Calu3 (cell line): ENCODE measurements around the gene PARP4. TPM values are rescaled to one million over a fixed set of nuclear protein-coding genes. Genes with fewer than 3 reads are reported as not detected.
"Not testable (repeated sequence)": the region's sequence is repeated elsewhere in the genome, so short reads cannot be mapped to it uniquely, and the experiment has no call there.

Experiments used
- BruUV-seq: library from RNA; stranded (reverse); fragments of 400-500 nt; replicated peaks from 2 replicates; lab custom pipeline; 2021; lab: Mats Ljungman, UMichigan
- CTCF ChIA-PET: fragments of 300-600 bp; sonication (Branson Sonifier 250); formaldehyde crosslinking; loops from one replicate; lab custom pipeline; 2022; ENCODE audit warnings: antibody characterized with exemption; lab: Charles Lee
- DNase-seq: peaks from one replicate; pipeline ENCODE4 v3.0.0; 2022
- H3K27ac Mint-ChIP-seq: one replicate; pipeline ENCODE4 v1.8.0; 2022; ENCODE audit warnings: mixed read lengths; ENCODE audit not compliant: unreplicated experiment
- H3K27me3 Mint-ChIP-seq: one replicate; pipeline ENCODE4 v1.8.0; 2022; ENCODE audit warnings: mixed read lengths; ENCODE audit not compliant: unreplicated experiment
- H3K36me3 Mint-ChIP-seq: one replicate; pipeline ENCODE4 v1.8.0; 2022; ENCODE audit warnings: mild to moderate bottlenecking, moderate library complexity, mixed read lengths; ENCODE audit not compliant: insufficient read depth, unreplicated experiment
- H3K4me1 Mint-ChIP-seq: one replicate; pipeline ENCODE4 v1.8.0; 2022; ENCODE audit warnings: mild to moderate bottlenecking, low read depth, mixed read lengths; ENCODE audit not compliant: unreplicated experiment
- H3K4me3 Mint-ChIP-seq: one replicate; pipeline ENCODE4 v1.8.0; 2022; ENCODE audit warnings: mild to moderate bottlenecking, low read depth, moderate library complexity, mixed read lengths; ENCODE audit not compliant: unreplicated experiment
- H3K9me3 Mint-ChIP-seq: one replicate; pipeline ENCODE4 v1.8.0; 2022; ENCODE audit warnings: low read depth, mixed read lengths; ENCODE audit not compliant: unreplicated experiment
- intact Hi-C: fragments of 100-400 bp; cut with micrococcal nuclease; formaldehyde crosslinking; loops from one replicate; pipeline ENCODE4 v1.10.0; 2022; ENCODE audit not compliant: unreplicated experiment
- total RNA-seq: library from RNA; stranded (reverse); gene quantifications from 2 replicates; pipeline ENCODE4 v1.2.3, GENCODE V29; 2022
- TF ChIP-seq, protein P1 (sequence below): fragments of 200-600 bp; IDR thresholded peaks from one replicate; pipeline ENCODE4 v1.8.0; 2022; ENCODE audit warnings: antibody characterized with exemption; ENCODE audit not compliant: unreplicated experiment

PARP4 gene
- total RNA-seq, 1 experiment from 2014 or later: 78.3 TPM

DNA sequence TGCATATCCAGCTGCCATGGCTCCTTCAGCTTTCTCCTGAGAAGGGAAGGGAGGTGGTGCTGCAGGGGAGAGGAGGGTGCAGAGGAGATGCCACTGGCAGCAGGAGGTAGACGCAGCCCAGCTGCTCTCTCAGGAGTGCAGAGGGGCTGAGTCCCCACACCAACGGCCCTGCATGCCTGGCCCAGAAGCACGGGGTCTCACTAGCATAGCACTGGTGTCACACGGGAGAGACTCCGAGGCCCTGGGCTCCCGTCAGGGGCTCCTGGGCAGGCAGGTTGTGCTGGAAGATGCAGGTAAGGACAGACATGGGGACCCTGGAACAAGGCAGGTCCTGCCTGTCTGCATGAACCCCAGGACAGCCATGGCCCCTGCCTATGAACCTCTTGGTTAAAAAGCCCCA is 123.1 kb downstream of the PARP4 start:
- Mint-ChIP-seq H3K4me3 (no peak overlapping the region), H3K4me1 (no peaks in the 10 kb centered on the region), H3K27me3 (peaks cover 19% of the 10 kb centered on the region), H3K27ac (no peak overlapping the region), H3K9me3 (no peaks in the 10 kb centered on the region), H3K36me3 (no peaks in the 10 kb centered on the region)
- no peak for DNase-seq
- CTCF ChIA-PET: no interaction called here
- no TSS peak for BruUV-seq
- TF ChIP-seq, protein P1, sequence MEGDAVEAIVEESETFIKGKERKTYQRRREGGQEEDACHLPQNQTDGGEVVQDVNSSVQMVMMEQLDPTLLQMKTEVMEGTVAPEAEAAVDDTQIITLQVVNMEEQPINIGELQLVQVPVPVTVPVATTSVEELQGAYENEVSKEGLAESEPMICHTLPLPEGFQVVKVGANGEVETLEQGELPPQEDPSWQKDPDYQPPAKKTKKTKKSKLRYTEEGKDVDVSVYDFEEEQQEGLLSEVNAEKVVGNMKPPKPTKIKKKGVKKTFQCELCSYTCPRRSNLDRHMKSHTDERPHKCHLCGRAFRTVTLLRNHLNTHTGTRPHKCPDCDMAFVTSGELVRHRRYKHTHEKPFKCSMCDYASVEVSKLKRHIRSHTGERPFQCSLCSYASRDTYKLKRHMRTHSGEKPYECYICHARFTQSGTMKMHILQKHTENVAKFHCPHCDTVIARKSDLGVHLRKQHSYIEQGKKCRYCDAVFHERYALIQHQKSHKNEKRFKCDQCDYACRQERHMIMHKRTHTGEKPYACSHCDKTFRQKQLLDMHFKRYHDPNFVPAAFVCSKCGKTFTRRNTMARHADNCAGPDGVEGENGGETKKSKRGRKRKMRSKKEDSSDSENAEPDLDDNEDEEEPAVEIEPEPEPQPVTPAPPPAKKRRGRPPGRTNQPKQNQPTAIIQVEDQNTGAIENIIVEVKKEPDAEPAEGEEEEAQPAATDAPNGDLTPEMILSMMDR: no peak
- intact Hi-C loops: no loop called here

DNA sequence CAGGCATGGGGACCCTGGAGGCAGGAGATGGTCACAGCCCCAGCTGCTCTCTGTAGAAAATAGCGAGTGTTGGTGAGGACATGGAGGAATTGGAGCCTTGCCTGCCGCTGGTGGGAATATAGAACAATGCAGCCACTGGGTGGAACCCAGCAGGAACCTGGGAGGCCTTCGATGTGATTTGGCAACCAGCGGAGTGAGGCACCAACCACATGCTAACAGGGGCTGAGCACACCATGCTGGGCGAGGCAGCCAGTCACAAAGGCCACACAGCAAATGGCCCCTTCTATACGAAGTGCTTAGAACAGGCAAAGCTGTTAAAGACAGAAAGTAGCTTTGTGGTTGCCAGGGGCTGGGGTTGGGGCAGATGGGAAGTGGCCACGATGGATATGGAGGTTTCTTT is 123.8 kb downstream of the PARP4 start:
- CTCF ChIA-PET, H3K4me1 Mint-ChIP-seq, H3K9me3 Mint-ChIP-seq, H3K4me3 Mint-ChIP-seq, intact Hi-C loops, BruUV-seq, H3K36me3 Mint-ChIP-seq, H3K27ac Mint-ChIP-seq, DNase-seq: not testable (repeated sequence)
- peaks cover 19% of the 10 kb centered on the region for H3K27me3 Mint-ChIP-seq

- Mint-ChIP-seq H3K27me3 (peaks cover 19% of the 10 kb centered on the region), H3K36me3 (no peaks in the 10 kb centered on the region), H3K27ac (no peak overlapping the region), H3K4me1 (no peaks in the 10 kb centered on the region), H3K9me3 (no peaks in the 10 kb centered on the region), H3K4me3 (no peak overlapping the region)
- DNase-seq: no peak
- BruUV-seq: no TSS peak
- intact Hi-C loops: no loop called here
- CTCF ChIA-PET: no interaction called here
- TF ChIP-seq, protein P1: no peak
Observed at GRCh38 chr13:24386816-24387708, 125.5 kb downstream of the PARP4 start.

DNA sequence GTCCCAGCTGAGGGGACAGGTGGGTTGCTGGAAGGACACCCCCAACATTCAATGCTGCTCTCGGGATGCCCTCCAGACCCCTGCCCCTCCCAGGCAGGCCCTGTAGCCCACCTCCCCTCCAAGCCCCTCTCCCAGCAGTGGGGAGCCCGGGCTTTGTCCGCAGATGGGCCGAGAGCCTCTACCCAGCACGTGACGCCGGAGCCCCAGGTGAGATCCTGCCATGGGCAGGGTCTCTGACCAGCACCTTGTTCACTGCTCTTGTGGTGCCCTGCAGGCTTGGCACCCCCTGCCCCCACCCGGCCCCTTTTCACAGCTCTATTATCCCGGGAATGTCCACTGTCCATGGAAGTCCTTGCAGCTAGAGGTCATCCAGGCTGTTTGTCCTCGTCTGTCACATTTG is 126.7 kb downstream of the PARP4 start:
- Mint-ChIP-seq H3K4me1 (no peaks in the 10 kb centered on the region), H3K27ac (no peak overlapping the region), H3K9me3 (no peaks in the 10 kb centered on the region), H3K4me3 (no peak overlapping the region), H3K36me3 (no peaks in the 10 kb centered on the region), H3K27me3 (peaks cover 19% of the 10 kb centered on the region)
- BruUV-seq: no TSS peak
- DNase-seq: no peak
- intact Hi-C loops: no loop called here
- CTCF ChIA-PET: no interaction called here
- TF ChIP-seq, protein P1: no peak

GRCh38 chr13:24384946-24385345 is 127.6 kb downstream of the PARP4 start:
- H3K4me1 Mint-ChIP-seq, H3K4me3 Mint-ChIP-seq, intact Hi-C loops, H3K36me3 Mint-ChIP-seq, H3K9me3 Mint-ChIP-seq, CTCF ChIA-PET, DNase-seq, H3K27ac Mint-ChIP-seq, BruUV-seq: not testable (repeated sequence)
- peaks cover 19% of the 10 kb centered on the region for H3K27me3 Mint-ChIP-seq

DNA sequence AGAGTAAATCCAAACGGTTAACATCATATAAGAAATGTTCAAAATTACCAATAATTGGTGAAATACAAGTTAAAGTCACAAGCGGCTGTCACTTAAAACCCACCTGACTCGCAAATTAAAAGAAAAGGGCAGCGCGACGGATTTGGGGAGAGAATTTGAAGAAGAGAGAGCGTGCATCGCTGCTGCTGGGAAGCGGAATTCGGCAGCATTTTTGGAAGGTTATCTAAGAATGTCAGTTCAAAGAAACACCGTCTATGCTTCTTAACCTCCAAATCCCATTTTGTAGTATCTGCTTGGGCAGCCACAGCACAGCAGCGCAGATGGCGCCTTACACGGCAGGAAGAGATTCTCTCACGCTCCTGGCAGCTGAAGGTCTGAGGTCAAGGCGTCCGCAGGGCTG is 128.5 kb downstream of the PARP4 start:
- H3K4me1 Mint-ChIP-seq, H3K9me3 Mint-ChIP-seq, H3K27ac Mint-ChIP-seq, H3K4me3 Mint-ChIP-seq, intact Hi-C loops, H3K36me3 Mint-ChIP-seq, BruUV-seq, CTCF ChIA-PET, DNase-seq: not testable (repeated sequence)
- H3K27me3 Mint-ChIP-seq: peaks cover 19% of the 10 kb centered on the region
